Testis (tissue), 2 donors: ENCODE results near the gene TMEM151B.

Source experiments
- POLR2A ChIP-seq: fragments of 450-650 bp; IDR thresholded peaks from one replicate; pipeline ENCODE4 v1.6.1; 2017; ENCODE audit warnings: antibody characterized with exemption, mild to moderate bottlenecking, moderate library complexity
- TF ChIP-seq, protein P1 (sequence below), 3 experiments: fragments of 450-650 bp in 2 of 3; fragments of 200-600 bp in 1 of 3; sonication (generic) in 1 of 3; IDR thresholded peaks; one replicate each; pipeline ENCODE4 v1.5.1; 2016 to 2019; ENCODE audit warnings: antibody characterized with exemption in 3 of 3, mild to moderate bottlenecking in 2 of 3, moderate library complexity in 1 of 3

DNA sequence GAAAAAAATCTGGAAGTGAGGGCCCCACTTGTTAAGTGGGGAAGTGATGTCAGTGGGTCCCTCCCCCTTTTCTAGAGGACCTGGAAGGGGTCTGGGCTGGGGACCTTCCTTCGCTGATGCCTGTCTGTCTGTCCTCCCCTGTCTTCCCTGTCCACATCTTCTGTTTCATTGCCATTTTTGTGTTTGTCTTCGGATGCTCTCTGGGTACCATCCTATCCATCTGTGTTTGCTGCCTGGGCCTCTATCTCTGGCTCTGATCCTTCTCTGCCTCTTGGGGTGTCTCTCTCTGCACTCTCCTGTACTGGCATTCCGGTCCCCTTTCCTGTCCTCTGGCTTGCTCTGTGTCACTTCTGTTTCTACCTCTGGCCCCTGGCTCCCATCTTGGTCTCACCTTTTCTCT, 2.3 kb downstream of the TMEM151B start:
- TF ChIP-seq POLR2A = no peak
- TF ChIP-seq, protein P1, sequence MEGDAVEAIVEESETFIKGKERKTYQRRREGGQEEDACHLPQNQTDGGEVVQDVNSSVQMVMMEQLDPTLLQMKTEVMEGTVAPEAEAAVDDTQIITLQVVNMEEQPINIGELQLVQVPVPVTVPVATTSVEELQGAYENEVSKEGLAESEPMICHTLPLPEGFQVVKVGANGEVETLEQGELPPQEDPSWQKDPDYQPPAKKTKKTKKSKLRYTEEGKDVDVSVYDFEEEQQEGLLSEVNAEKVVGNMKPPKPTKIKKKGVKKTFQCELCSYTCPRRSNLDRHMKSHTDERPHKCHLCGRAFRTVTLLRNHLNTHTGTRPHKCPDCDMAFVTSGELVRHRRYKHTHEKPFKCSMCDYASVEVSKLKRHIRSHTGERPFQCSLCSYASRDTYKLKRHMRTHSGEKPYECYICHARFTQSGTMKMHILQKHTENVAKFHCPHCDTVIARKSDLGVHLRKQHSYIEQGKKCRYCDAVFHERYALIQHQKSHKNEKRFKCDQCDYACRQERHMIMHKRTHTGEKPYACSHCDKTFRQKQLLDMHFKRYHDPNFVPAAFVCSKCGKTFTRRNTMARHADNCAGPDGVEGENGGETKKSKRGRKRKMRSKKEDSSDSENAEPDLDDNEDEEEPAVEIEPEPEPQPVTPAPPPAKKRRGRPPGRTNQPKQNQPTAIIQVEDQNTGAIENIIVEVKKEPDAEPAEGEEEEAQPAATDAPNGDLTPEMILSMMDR (IDR thresholded peaks at IDR 0.05) = no peak
